Measurements from ENCODE around the gene ARHGEF17.

ARHGEF17 gene

GRCh38 chr11:73259406-73260126 lies 48.5 kb upstream of the ARHGEF17 start (continued):
- TF ChIP-seq ZNF580 (tag by site-specific recombination; IDR thresholded peaks at IDR 0.05) (no peak), ZNF768 (tag by site-specific recombination; IDR thresholded peaks at IDR 0.05) (no peak), HOXC10 (CRISPR knock-in tag; IDR thresholded peaks at IDR 0.05) (no peak)

GRCh38 chr11:73260127-73260457 lies 48.0 kb upstream of the ARHGEF17 start:
- no peak overlapping the region for H3K4me3 ChIP-seq (ENCODE audit: low read depth, low read length)
- ChIA-PET POLR2A (no interaction called here), CTCF (interaction anchor here (0.9 to 1.5 kb wide), 2 partner anchors 23 to 75 kb away, joined by 4 to 6 read pairs; no protein-coding TSS in a partner anchor)
- H3K4me1 ChIP-seq (ENCODE audit: control insufficient read depth, insufficient read depth, low read length), result no peaks in the 10 kb centered on the region
- no peak overlapping the region for H3K27ac ChIP-seq (ENCODE audit: extremely low read depth, low read depth, low read length)
- no peak for TF ChIP-seq ZNF292 (tag by site-specific recombination; IDR thresholded peaks at IDR 0.05; ENCODE audit: borderline replicate concordance, low read depth)
- TF ChIP-seq ZBTB49 (tag by site-specific recombination; IDR thresholded peaks at IDR 0.05; ENCODE audit: low read depth), result no peak
- no peak for TF ChIP-seq ZNF449 (tag by site-specific recombination; IDR thresholded peaks at IDR 0.05)
- TF ChIP-seq PATZ1 (tag by site-specific recombination; IDR thresholded peaks at IDR 0.05), result no peak
- no peak for TF ChIP-seq ZNF19 (tag by site-specific recombination; IDR thresholded peaks at IDR 0.05; ENCODE audit: low read depth)
- no peak for TF ChIP-seq ELK4 (IDR thresholded peaks at IDR 0.05; ENCODE audit: borderline replicate concordance, low read depth, low read length)
- TF ChIP-seq ZNF530 (tag by site-specific recombination; IDR thresholded peaks at IDR 0.05; ENCODE audit: low read depth), result no peak
- no peak for TF ChIP-seq ZNF350 (tag by site-specific recombination; IDR thresholded peaks at IDR 0.05)
- TF ChIP-seq ZNF221 (tag by site-specific recombination; IDR thresholded peaks at IDR 0.05; ENCODE audit: borderline replicate concordance), result no peak
- TF ChIP-seq ZNF211 (tag by site-specific recombination; IDR thresholded peaks at IDR 0.05; ENCODE audit: low read depth), result no peak
- no peak for TF ChIP-seq ZNF121 (tag by site-specific recombination; IDR thresholded peaks at IDR 0.05)
- TF ChIP-seq GLI4 (tag by site-specific recombination; IDR thresholded peaks at IDR 0.05), result no peak
- no peak for TF ChIP-seq GLIS1 (tag by site-specific recombination; IDR thresholded peaks at IDR 0.05)
- TF ChIP-seq FEZF1 (tag by site-specific recombination; IDR thresholded peaks at IDR 0.05), result no peak
- no peak for TF ChIP-seq ZBTB8A (tag by site-specific recombination; IDR thresholded peaks at IDR 0.05)
- TF ChIP-seq ZFP3 (tag by site-specific recombination; IDR thresholded peaks at IDR 0.05; ENCODE audit: low read depth), result no peak
- TF ChIP-seq ZNF623 (tag by site-specific recombination; IDR thresholded peaks at IDR 0.05), result no peak
- TF ChIP-seq ZBTB44 (tag by site-specific recombination; IDR thresholded peaks at IDR 0.05), result no peak
- no peaks in the 10 kb centered on the region for H3K36me3 ChIP-seq (ENCODE audit: control insufficient read depth in 2 of 2, insufficient read depth in 1 of 2, low read length in 2 of 2)
- no peaks in the 10 kb centered on the region for H3K9me3 ChIP-seq (ENCODE audit: control insufficient read depth, insufficient read depth, low read depth, low read length)
